ENCODE measurements around the gene OSBPL9.

The OSBPL9 gene

DNA sequence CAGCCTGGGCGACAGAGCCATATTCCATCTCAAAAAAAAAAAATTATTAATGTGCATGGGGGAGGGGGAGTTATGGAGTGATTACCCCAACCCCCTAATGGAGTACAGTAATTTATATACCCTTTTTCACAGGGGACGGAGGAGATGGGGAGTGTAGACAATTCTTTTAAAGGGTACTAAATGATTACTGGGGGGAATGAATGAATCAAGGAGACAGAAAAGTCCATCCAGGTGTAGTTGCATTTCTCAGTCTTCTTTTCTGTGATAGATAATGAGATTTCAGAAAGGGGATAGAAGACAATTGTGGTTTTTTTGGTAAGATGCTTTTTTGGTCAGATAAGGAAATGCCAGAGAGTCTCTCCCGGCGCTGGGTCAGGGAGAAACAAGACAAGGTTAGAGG, 13.0 kb downstream of the OSBPL9 start:
- TF ChIP-seq, protein P1, sequence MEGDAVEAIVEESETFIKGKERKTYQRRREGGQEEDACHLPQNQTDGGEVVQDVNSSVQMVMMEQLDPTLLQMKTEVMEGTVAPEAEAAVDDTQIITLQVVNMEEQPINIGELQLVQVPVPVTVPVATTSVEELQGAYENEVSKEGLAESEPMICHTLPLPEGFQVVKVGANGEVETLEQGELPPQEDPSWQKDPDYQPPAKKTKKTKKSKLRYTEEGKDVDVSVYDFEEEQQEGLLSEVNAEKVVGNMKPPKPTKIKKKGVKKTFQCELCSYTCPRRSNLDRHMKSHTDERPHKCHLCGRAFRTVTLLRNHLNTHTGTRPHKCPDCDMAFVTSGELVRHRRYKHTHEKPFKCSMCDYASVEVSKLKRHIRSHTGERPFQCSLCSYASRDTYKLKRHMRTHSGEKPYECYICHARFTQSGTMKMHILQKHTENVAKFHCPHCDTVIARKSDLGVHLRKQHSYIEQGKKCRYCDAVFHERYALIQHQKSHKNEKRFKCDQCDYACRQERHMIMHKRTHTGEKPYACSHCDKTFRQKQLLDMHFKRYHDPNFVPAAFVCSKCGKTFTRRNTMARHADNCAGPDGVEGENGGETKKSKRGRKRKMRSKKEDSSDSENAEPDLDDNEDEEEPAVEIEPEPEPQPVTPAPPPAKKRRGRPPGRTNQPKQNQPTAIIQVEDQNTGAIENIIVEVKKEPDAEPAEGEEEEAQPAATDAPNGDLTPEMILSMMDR (IDR thresholded peaks at IDR 0.05; ENCODE audit: low read depth, low read length) = no peak

DNA sequence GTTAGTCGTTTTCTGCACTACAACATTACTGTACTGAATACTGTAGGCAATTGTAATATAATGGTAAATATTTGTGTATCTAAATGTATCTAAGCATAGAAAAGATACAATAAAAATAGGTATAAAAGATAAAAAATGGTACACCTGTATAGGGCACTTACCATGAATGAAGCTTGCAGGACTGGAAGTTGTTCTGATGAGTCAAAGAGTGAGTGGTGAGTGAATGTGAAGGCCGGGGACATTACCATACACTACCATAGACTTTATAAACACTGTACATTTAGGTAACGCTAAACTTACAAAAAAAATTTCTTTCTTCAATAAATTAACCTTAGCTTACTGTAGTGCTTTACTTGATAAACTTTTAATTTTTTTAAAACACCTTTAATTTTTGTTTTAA, 13.5 kb downstream of the OSBPL9 start:
- no peak for DNase-seq (ENCODE audit: extremely low read depth, low read depth)
- TF ChIP-seq, protein P1 (IDR thresholded peaks at IDR 0.05; ENCODE audit: low read depth, low read length) = no peak

More for the DNA sequence above, 13.0 kb downstream of the OSBPL9 start:
- DNase-seq (ENCODE audit: extremely low read depth, low read depth) = no peak

DNA sequence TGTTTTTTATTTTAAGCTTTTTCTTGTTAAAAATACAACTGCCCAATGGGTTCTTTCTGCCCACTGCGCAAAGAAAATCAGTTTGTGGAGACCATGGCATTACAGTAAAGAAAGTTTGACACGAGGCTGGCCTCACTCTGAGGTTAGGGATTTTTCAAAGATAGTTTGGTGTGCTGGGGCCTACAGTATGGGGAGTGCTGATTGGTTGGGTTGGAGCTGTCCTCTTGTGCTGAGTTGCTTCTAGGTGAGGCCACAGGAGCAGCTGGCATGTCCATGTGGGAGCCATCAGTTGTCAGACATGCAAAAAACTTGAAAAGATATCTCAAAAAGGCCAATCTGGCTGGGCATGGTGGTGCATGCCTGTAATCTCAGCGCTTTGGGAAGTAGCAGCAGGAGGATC, 14.0 kb downstream of the OSBPL9 start:
- no peak for DNase-seq (ENCODE audit: extremely low read depth, low read depth)
- TF ChIP-seq, protein P1 (IDR thresholded peaks at IDR 0.05; ENCODE audit: low read depth, low read length) = no peak

DNA sequence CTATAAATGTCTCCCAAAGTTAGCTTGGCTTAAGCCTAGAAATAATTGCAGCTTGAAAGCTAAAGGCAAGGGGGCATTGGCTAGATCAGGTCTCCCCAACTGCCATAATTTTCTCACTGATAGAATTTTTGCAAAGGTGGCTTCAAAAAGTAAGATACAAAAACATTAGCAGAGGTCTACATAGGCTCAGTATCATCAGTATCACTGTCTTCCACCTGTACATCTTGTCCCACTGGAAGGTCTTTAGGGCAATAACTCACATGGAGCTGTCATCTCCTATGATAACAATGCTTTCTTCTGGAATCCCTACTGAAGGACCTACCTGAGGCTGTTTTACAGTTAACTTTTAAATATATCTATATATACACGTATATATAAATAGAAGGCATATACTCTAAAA, 14.9 kb downstream of the OSBPL9 start:
- no peak for DNase-seq (ENCODE audit: extremely low read depth, low read depth)
- TF ChIP-seq, protein P1 (IDR thresholded peaks at IDR 0.05; ENCODE audit: low read depth, low read length) = no peak

DNA sequence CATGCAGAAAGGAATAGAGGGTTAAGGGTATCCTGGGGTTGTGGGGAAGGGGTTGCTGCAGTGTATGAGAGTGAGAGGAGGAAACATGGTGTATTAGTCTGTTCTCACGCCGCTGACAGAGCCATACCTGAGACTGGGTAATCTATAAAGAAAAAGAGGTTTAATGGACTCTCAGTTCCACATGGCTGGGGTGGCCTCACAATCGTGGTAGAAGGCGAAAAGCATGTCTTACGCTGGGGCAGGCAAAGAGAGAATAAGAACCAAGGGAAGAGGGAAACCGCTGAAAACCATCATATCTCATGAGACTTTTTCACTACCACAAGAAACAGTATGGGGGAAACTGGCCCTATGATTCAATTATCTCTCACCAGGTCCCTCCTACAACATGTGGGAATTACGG, 17.7 kb downstream of the OSBPL9 start:
- no peak for DNase-seq (ENCODE audit: extremely low read depth, low read depth)
- TF ChIP-seq, protein P1 (IDR thresholded peaks at IDR 0.05; ENCODE audit: low read depth, low read length) = no peak

DNA sequence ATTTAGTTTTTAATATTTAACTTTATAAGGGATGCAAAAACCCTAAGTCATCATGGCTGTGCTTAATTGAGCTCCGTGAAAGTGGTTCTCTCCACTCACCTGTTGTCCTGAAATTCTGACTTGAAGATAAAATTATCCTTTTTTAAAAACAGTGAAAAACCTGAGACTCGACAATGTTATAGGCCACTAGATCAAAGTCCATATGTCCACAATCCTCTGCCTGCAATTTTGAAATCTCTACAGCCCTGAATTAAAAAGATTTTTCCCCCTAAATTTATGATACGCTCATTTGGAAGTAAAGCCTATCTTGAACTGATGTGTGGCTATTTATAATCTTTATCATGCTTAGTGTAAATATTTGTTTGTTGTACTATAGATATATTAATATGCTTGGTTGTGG, 18.7 kb downstream of the OSBPL9 start:
- TF ChIP-seq, protein P1 (IDR thresholded peaks at IDR 0.05; ENCODE audit: low read depth, low read length) = no peak
- no peak for DNase-seq (ENCODE audit: extremely low read depth, low read depth)

DNA sequence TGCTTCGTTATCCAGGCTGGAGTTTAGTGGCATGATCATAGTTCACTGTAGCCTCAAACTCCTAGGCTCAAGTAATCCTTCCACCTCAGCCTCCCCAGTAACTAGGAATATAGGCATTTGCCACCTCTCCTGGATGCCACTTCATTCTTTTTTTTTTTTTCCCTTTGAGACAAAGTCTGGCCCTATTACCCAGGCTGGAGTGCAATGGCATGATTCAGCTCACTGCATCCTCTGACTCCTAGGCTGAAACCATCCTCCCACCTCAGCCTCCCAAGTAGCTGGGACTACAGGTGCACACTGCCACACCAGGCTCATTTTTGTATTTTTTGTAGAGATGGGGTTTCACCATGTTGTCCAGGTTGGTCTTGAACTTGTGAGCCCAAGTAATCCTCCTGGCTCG, 19.3 kb downstream of the OSBPL9 start:
- no peak for DNase-seq (ENCODE audit: extremely low read depth, low read depth)
- TF ChIP-seq, protein P1 (IDR thresholded peaks at IDR 0.05; ENCODE audit: low read depth, low read length) = no peak
